HepG2 (cell line): ENCODE data around the gene TOB2. TPM values are rescaled to one million over a fixed set of nuclear protein-coding genes. Genes with fewer than 3 reads are reported as not detected.

Experiments used
- ATAC-seq: fragments of 200-7000 bp; cut with Tn5 transposase; 3 replicates; pipeline ENCODE4 v1.9.1; 2020; ENCODE audit warnings: mild to moderate bottlenecking, moderate library complexity
- BruUV-seq: library from RNA; stranded (reverse); fragments of 400-500 nt; replicated peaks from 2 replicates; lab custom pipeline; 2021; lab: Mats Ljungman, UMichigan
- CTCF ChIA-PET: fragments of 300-600 bp; formaldehyde crosslinking; extraction: SDS; loops from one replicate; lab custom pipeline; 2021; ENCODE audit warnings: low total read pairs, inconsistent platforms, low intra/inter-chr PET ratio; lab: Yijun Ruan, JAX
- POLR2A ChIA-PET: fragments of 350-600 bp; sonication (Branson Sonifier 250); formaldehyde crosslinking; loops from one replicate; lab custom pipeline; 2020; ENCODE audit warnings: antibody characterized with exemption, inconsistent platforms; lab: Yijun Ruan, JAX
- DNase-seq: peaks from one replicate; pipeline ENCODE4 v3.0.0-alpha.2; 2015; ENCODE audit warnings: low spot score
- FAIRE-seq: peaks from 3 replicates; lab custom pipeline; 2011; peaks lifted over from hg19 to GRCh38; lab: Jason Lieb, UNC
- H2AFZ ChIP-seq: one replicate; pipeline ENCODE4 v1.6.1; 2011; ENCODE audit warnings: low read length, inconsistent platforms
- H3K27ac ChIP-seq: fragments of 300-600 bp; 3 replicates; pipeline ENCODE4 v1.8.0; 2011; ENCODE audit warnings: mixed run types, mild to moderate bottlenecking, mixed read lengths, low read length, inconsistent platforms; ENCODE audit not compliant: insufficient read depth; ENCODE audit errors: extremely low read length
- H3K27me3 ChIP-seq, 2 experiments: fragments of 200-600 bp in 1 of 2; 2 replicates in 1 of 2; 3 replicates in 1 of 2; pipeline versions ENCODE4 v1.6.0 to v1.8.0; 2011; ENCODE audit warnings: low read length in 2 of 2, mild to moderate bottlenecking in 2 of 2, moderate library complexity in 2 of 2, inconsistent platforms in 1 of 2; ENCODE audit not compliant: insufficient read depth in 2 of 2, control insufficient read depth in 1 of 2
- H3K36me3 ChIP-seq, 2 experiments: fragments of 200-600 bp in 1 of 2; replicated peaks in 1 of 2; 2 replicates in 1 of 2; 3 replicates in 1 of 2; pipeline versions ENCODE4 v1.5.1 to v1.8.0; 2011; ENCODE audit warnings: low read length in 2 of 2, inconsistent platforms in 1 of 2; ENCODE audit not compliant: insufficient read depth in 2 of 2, control insufficient read depth in 1 of 2
- H3K4me1 ChIP-seq: 2 replicates; pipeline ENCODE4 v1.5.1; 2012; ENCODE audit warnings: low read length, inconsistent platforms; ENCODE audit not compliant: insufficient read depth
- H3K4me2 ChIP-seq: 2 replicates; pipeline ENCODE4 v1.6.0; 2011; ENCODE audit warnings: low read depth, low read length, inconsistent platforms
- H3K4me3 ChIP-seq, 3 experiments: fragments of 200-600 bp in 1 of 3; sonication (generic), shearing (Covaris generic) in 1 of 3; replicated peaks in 1 of 3; 2 replicates each; pipeline ENCODE4 v1.5.1; 2011 to 2016; ENCODE audit warnings: low read length in 3 of 3, inconsistent platforms in 2 of 3, low read depth in 2 of 3, mild to moderate bottlenecking in 2 of 3, control low read depth in 1 of 3, mixed read lengths in 1 of 3; ENCODE audit not compliant: insufficient read depth in 1 of 3
- H3K79me2 ChIP-seq: one replicate; pipeline ENCODE4 v1.6.1; 2011; ENCODE audit warnings: low read length, inconsistent platforms; ENCODE audit not compliant: insufficient read depth
- H3K9ac ChIP-seq: 2 replicates; pipeline ENCODE4 v1.6.0; 2011; ENCODE audit warnings: mild to moderate bottlenecking, low read depth, low read length, inconsistent platforms; ENCODE audit not compliant: insufficient read depth
- H3K9me3 ChIP-seq: 2 replicates; pipeline ENCODE4 v1.5.1; 2012; ENCODE audit warnings: mild to moderate bottlenecking, low read length
- H4K20me1 ChIP-seq: 2 replicates; pipeline ENCODE4 v1.6.0; 2011; ENCODE audit warnings: inconsistent platforms, mild to moderate bottlenecking, low read length, moderate library complexity; ENCODE audit not compliant: insufficient read depth
- CHD4 ChIP-seq: fragments of 200-600 bp; sonication (generic); IDR thresholded peaks from 2 replicates; pipeline ENCODE4 v1.7.0; 2017; ENCODE audit warnings: mild to moderate bottlenecking, low read length, borderline replicate concordance
- ESRRA ChIP-seq: sonication (generic); formaldehyde crosslinking; IDR thresholded peaks from 2 replicates; pipeline ENCODE4 v1.5.1; 2020; ENCODE audit warnings: mild to moderate bottlenecking, low read depth, missing genetic modification reagents
- HNRNPH1 ChIP-seq: fragments of 200-400 bp; formaldehyde crosslinking; optimal IDR thresholded peaks from 2 replicates; pipeline ENCODE3; 2017; ENCODE audit warnings: mild to moderate bottlenecking, low read depth, low read length
- HOXD1 ChIP-seq: sonication (generic); formaldehyde crosslinking; IDR thresholded peaks from 2 replicates; pipeline ENCODE4 v1.5.0; 2020; ENCODE audit warnings: missing genetic modification reagents
- KLF16 ChIP-seq, 2 experiments: sonication (generic) in 1 of 2; formaldehyde crosslinking in 1 of 2; IDR thresholded peaks; 2 replicates each; pipeline versions ENCODE4 v1.6.1 to v1.8.0; 2016 to 2023; ENCODE audit warnings: missing genetic modification reagents in 2 of 2, missing compliant biosample characterization in 1 of 2
- SPEN ChIP-seq: sonication (generic); formaldehyde crosslinking; IDR thresholded peaks from 2 replicates; pipeline ENCODE4 v1.5.1; 2020; ENCODE audit warnings: low read depth, mild to moderate bottlenecking, missing genetic modification reagents
- ZFP36L2 ChIP-seq: sonication (generic); formaldehyde crosslinking; IDR thresholded peaks from 2 replicates; pipeline ENCODE4 v1.4.0; 2020; ENCODE audit warnings: missing genetic modification reagents
- ZHX2 ChIP-seq, 2 experiments: sonication (generic) in 1 of 2; formaldehyde crosslinking in 1 of 2; IDR thresholded peaks; 2 replicates each; pipeline versions ENCODE4 v1.6.1 to v1.9.0; 2014 to 2022; ENCODE audit warnings: antibody characterized with exemption in 1 of 2, borderline replicate concordance in 1 of 2, inconsistent platforms in 1 of 2, low read depth in 1 of 2, missing genetic modification reagents in 1 of 2
- ZNF280D ChIP-seq: sonication (generic); formaldehyde crosslinking; IDR thresholded peaks from 2 replicates; pipeline ENCODE4 v1.5.1; 2020; ENCODE audit warnings: mild to moderate bottlenecking, missing genetic modification reagents
- ZNF44 ChIP-seq: sonication (generic); formaldehyde crosslinking; IDR thresholded peaks from 2 replicates; pipeline ENCODE4 v1.5.1; 2020; ENCODE audit warnings: mild to moderate bottlenecking, missing genetic modification reagents
- ZNF768 ChIP-seq: sonication (generic); formaldehyde crosslinking; IDR thresholded peaks from 2 replicates; pipeline ENCODE4 v1.4.0; 2020; ENCODE audit warnings: missing genetic modification reagents
- ZNF788 ChIP-seq: sonication (generic); formaldehyde crosslinking; IDR thresholded peaks from 2 replicates; pipeline ENCODE4 v1.5.0; 2020; ENCODE audit warnings: mild to moderate bottlenecking, missing genetic modification reagents, borderline replicate concordance
- ZSCAN30 ChIP-seq: sonication (generic); formaldehyde crosslinking; IDR thresholded peaks from 2 replicates; pipeline ENCODE4 v1.5.0; 2020; ENCODE audit warnings: mild to moderate bottlenecking, missing genetic modification reagents
- WGBS: methylation state at CpG from one replicate; pipeline ENCODE4 v1.1.6; 2017; ENCODE audit warnings: low lambda C conversion rate; 5-methylcytosine and 5-hydroxymethylcytosine counted together
- in situ Hi-C: cut with HindIII; loops from 2 replicates; pipeline ENCODE4 v1.10.0; 2017; ENCODE audit warnings: low pct_unique_long_range_greater_than_20kb; ENCODE audit not compliant: extremely low pct_ligation_motif_present
- intact Hi-C: fragments of 100-400 bp; cut with micrococcal nuclease; formaldehyde crosslinking; loops from one replicate; pipeline ENCODE4 v1.10.0; 2022; ENCODE audit not compliant: unreplicated experiment
- polyA plus RNA-seq, 8 experiments: library from polyadenylated mRNA; depleted of rRNA in 3 of 8; stranded (reverse) in 7 of 8; unstranded in 1 of 8; fragments of >200 nt; fragmentation: Illumina TruSeq in 4 of 8; extraction: Trizol in 4 of 8; gene quantifications; 2 replicates each; pipeline versions ENCODE4 v1.2.1 to v1.2.3, GENCODE V29; 2011 to 2016; ENCODE audit warnings: low read depth in 4 of 8, missing spikeins in 1 of 8, mixed read lengths in 1 of 8; ENCODE audit not compliant: insufficient read depth in 1 of 8
- total RNA-seq, 5 experiments: library from RNA; depleted of rRNA; stranded (reverse); fragments of >200 nt; fragmentation: Illumina TruSeq; extraction: Trizol; gene quantifications; 2 replicates each; pipeline ENCODE4 v1.2.3, GENCODE V29; 2016; ENCODE audit warnings: low read depth in 1 of 5
- TF ChIP-seq, protein P1 (sequence below): sonication (generic); formaldehyde crosslinking; IDR thresholded peaks from 2 replicates; pipeline ENCODE4 v1.4.0; 2020; ENCODE audit warnings: missing genetic modification reagents

Gene TOB2
- total and polyA plus RNA-seq, 2 of the 13 experiments (the other 11 are each of a cell fraction or from before 2014, with no cell fraction given), result 12.2 to 13.7 TPM

DNA sequence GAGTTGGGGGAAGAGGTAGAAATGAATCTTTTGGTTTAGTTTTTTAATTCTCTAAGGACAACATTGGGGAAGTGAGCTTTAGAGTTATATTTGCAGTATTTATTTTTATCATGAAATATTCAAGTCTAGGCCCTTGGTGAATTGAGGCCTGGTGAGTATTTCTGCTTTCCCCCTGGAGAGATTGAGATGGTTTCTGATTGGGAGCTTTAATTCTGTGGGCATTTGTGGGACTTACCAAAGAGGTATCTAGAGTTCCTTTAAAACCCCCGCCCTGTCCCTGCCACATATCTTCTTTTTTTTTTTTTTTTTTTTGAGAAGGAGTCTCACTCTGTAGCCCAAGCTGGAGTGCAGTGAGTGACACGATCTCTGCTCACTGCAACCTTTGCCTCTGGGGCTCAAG is 31.9 kb upstream of the TOB2 start:
- FAIRE-seq, result no peak
- no peak overlapping the region for H3K4me2 ChIP-seq
- CTCF ChIA-PET, result no interaction called here
- POLR2A ChIA-PET, result interaction anchor here (0.8 to 1.5 kb wide), 4 partner anchors 10 to 98 kb away, joined by 3 to 4 read pairs (median 3); partner anchors contain the start of gene PHF5A
- 95% methylated on average over 2 of the region's 2 CpGs for WGBS
- intact Hi-C loops, result no loop called here
- H3K4me1 ChIP-seq, result peaks cover 25% of the 10 kb centered on the region
- no peak for DNase-seq
- no peaks in the 10 kb centered on the region for H3K9me3 ChIP-seq
- no peak overlapping the region for H2AFZ ChIP-seq
- BruUV-seq, result no TSS peak
- peaks cover 81% of the 10 kb centered on the region for H3K79me2 ChIP-seq
- no peak overlapping the region for H3K9ac ChIP-seq
- no peak overlapping the region for H3K4me3 ChIP-seq
- in situ Hi-C loops, result no loop called here
- peaks cover 4 to 11% of the 10 kb centered on the region in 2 experiments; a peak in 4 of 5 replicates for H3K36me3 ChIP-seq
- no peak overlapping the region for H3K27ac ChIP-seq
- no peaks in the 10 kb centered on the region for H3K27me3 ChIP-seq
- 0 out of 2 replicates have a peak, but pooled peaks cover 7% of the 10 kb centered on the region for H4K20me1 ChIP-seq
- ATAC-seq, result no peak
- TF ChIP-seq ESRRA (no peak), ZHX2 (IDR thresholded peaks at IDR 0.05; ENCODE audit: low read depth) (no peak), ZHX2 (CRISPR knock-in tag; IDR thresholded peaks at IDR 0.05; ENCODE audit: borderline replicate concordance) (no peak), ZNF280D (CRISPR knock-in tag) (no peak), CHD4 (no peak), ZNF768 (CRISPR knock-in tag) (no peak), HOXD1 (no peak), ZFP36L2 (CRISPR knock-in tag) (no peak), ZNF44 (no peak), HNRNPH1 (no peak), ZNF788 (CRISPR knock-in tag) (no peak), SPEN (CRISPR knock-in tag) (no peak), KLF16 (CRISPR knock-in tag; IDR thresholded peaks at IDR 0.05) (no peak), ZSCAN30 (CRISPR knock-in tag) (no peak)
- TF ChIP-seq, protein P1, sequence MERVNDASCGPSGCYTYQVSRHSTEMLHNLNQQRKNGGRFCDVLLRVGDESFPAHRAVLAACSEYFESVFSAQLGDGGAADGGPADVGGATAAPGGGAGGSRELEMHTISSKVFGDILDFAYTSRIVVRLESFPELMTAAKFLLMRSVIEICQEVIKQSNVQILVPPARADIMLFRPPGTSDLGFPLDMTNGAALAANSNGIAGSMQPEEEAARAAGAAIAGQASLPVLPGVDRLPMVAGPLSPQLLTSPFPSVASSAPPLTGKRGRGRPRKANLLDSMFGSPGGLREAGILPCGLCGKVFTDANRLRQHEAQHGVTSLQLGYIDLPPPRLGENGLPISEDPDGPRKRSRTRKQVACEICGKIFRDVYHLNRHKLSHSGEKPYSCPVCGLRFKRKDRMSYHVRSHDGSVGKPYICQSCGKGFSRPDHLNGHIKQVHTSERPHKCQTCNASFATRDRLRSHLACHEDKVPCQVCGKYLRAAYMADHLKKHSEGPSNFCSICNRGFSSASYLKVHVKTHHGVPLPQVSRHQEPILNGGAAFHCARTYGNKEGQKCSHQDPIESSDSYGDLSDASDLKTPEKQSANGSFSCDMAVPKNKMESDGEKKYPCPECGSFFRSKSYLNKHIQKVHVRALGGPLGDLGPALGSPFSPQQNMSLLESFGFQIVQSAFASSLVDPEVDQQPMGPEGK, result no peak
